Panc1 (cell line): ENCODE measurements around the gene SAMM50. TPM values are rescaled to one million over a fixed set of nuclear protein-coding genes. Genes with fewer than 3 reads are reported as not detected.

Experiments
- ATAC-seq: fragments of 200-7000 bp; cut with Tn5 transposase; 2 replicates; pipeline ENCODE4 v1.9.1; 2020; ENCODE audit warnings: mild to moderate bottlenecking, moderate library complexity
- BruUV-seq: library from RNA; stranded (reverse); fragments of 400-500 nt; replicated peaks from 2 replicates; lab custom pipeline; 2021; lab: Mats Ljungman, UMichigan
- CTCF ChIA-PET: fragments of 300-600 bp; sonication (Branson Sonifier 250); formaldehyde crosslinking; loops from one replicate; lab custom pipeline; 2022; ENCODE audit warnings: antibody characterized with exemption; lab: Charles Lee
- POLR2A ChIA-PET: fragments of 300-600 bp; sonication (Branson Sonifier 250); formaldehyde crosslinking; loops from one replicate; lab custom pipeline; 2022; ENCODE audit warnings: antibody characterized with exemption; lab: Charles Lee
- DNase-seq: peaks from one replicate; pipeline ENCODE4 v3.0.0-alpha.2; 2010; ENCODE audit warnings: low read depth, low spot score
- H3K27ac ChIP-seq: 2 replicates; pipeline ENCODE4 v1.5.1; 2011; ENCODE audit warnings: mild to moderate bottlenecking, low read length, inconsistent platforms
- H3K27me3 ChIP-seq: fragments of 200-500 bp; sonication (Bioruptor generic); 2 replicates; pipeline ENCODE4 v1.6.0; 2014; ENCODE audit warnings: low read length, inconsistent platforms; ENCODE audit not compliant: control insufficient read depth, insufficient read depth
- H3K36me3 ChIP-seq: fragments of 200-500 bp; sonication (Bioruptor generic); 2 replicates; pipeline ENCODE4 v1.5.1; 2014; ENCODE audit warnings: inconsistent platforms, mild to moderate bottlenecking, low read length, moderate library complexity; ENCODE audit not compliant: control insufficient read depth, insufficient read depth
- H3K4me1 ChIP-seq: 2 replicates; pipeline ENCODE4 v1.5.1; 2011; ENCODE audit warnings: inconsistent platforms, mild to moderate bottlenecking, low read length, moderate library complexity; ENCODE audit not compliant: control insufficient read depth, insufficient read depth
- H3K4me3 ChIP-seq, 2 experiments: 2 replicates each; pipeline ENCODE4 v1.5.1; 2011 to 2012; ENCODE audit warnings: low read depth in 2 of 2, low read length in 2 of 2, mild to moderate bottlenecking in 2 of 2, inconsistent platforms in 1 of 2, moderate library complexity in 1 of 2
- H3K9me3 ChIP-seq: fragments of 200-500 bp; sonication (Bioruptor generic); 2 replicates; pipeline ENCODE4 v1.5.1; 2014; ENCODE audit warnings: low read depth, mild to moderate bottlenecking, inconsistent platforms, low read length, moderate library complexity; ENCODE audit not compliant: control insufficient read depth, insufficient read depth
- CTCF ChIP-seq: fragments of 450-650 bp; IDR thresholded peaks from 2 replicates; pipeline ENCODE4 v1.5.1; 2017; ENCODE audit warnings: mild to moderate bottlenecking
- POLR2AphosphoS5 ChIP-seq: IDR thresholded peaks from 2 replicates; pipeline ENCODE4 v1.6.1; 2012; ENCODE audit warnings: mild to moderate bottlenecking, low read depth, low read length, moderate library complexity
- SIN3A ChIP-seq: IDR thresholded peaks from 2 replicates; pipeline ENCODE4 v1.6.1; 2012; ENCODE audit warnings: low read depth, mild to moderate bottlenecking, low read length, moderate library complexity, borderline replicate concordance; ENCODE audit not compliant: insufficient read depth
- TCF7L2 ChIP-seq: IDR thresholded peaks from 2 replicates; pipeline ENCODE4 v1.6.1; 2011; ENCODE audit warnings: mild to moderate bottlenecking, low read depth, low read length, inconsistent platforms
- in situ Hi-C: cut with HindIII; loops from 2 replicates; pipeline ENCODE4 v1.10.0; 2016; ENCODE audit warnings: low sequenced_read_pairs, low pct_unique_long_range_greater_than_20kb
- intact Hi-C: fragments of 100-400 bp; cut with micrococcal nuclease; formaldehyde crosslinking; loops from one replicate; pipeline ENCODE4 v1.10.0; 2022; ENCODE audit not compliant: unreplicated experiment
- total RNA-seq: library from RNA; stranded (reverse); gene quantifications from one replicate; pipeline ENCODE4 v1.2.1, GENCODE V29; 2021; ENCODE audit not compliant: unreplicated experiment
- TF ChIP-seq, protein P1 (sequence below), 2 experiments: IDR thresholded peaks; 2 replicates each; pipeline ENCODE4 v1.6.1; 2011 to 2012; ENCODE audit warnings: low read depth in 2 of 2, control low read depth in 1 of 2, low read length in 1 of 2, mild to moderate bottlenecking in 1 of 2, moderate library complexity in 1 of 2; ENCODE audit not compliant: insufficient read depth in 1 of 2

Gene SAMM50
- total RNA-seq, 1 experiment from 2014 or later: 40.5 TPM

DNA sequence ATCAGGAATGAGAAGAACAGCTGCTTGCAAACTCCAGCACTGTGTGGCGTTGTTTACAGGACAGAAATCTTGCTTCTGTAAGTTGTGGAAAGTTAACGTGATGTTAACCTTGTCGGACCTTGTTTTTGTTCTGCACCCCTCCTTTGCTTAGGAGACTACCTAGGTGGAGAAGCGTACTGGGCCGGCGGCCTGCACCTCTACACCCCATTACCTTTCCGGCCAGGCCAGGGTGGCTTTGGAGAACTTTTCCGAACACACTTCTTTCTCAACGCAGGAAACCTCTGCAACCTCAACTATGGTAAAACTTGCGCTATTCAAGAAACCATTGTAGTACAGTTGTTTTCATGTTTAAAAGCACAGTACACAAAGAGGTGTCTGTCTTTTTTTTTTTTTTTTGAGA, 33.7 kb downstream of the SAMM50 start:
- ChIA-PET POLR2A (no interaction called here), CTCF (interaction anchor here (0.7 kb wide), 1 partner anchor 635 kb away, joined by 5 read pairs; no protein-coding TSS in a partner anchor)
- H3K9me3 ChIP-seq: no peaks in the 10 kb centered on the region
- DNase-seq: no peak
- H3K27ac ChIP-seq: no peak overlapping the region
- intact Hi-C loops (no loop called here), in situ Hi-C loops (no loop called here)
- TF ChIP-seq, protein P1, sequence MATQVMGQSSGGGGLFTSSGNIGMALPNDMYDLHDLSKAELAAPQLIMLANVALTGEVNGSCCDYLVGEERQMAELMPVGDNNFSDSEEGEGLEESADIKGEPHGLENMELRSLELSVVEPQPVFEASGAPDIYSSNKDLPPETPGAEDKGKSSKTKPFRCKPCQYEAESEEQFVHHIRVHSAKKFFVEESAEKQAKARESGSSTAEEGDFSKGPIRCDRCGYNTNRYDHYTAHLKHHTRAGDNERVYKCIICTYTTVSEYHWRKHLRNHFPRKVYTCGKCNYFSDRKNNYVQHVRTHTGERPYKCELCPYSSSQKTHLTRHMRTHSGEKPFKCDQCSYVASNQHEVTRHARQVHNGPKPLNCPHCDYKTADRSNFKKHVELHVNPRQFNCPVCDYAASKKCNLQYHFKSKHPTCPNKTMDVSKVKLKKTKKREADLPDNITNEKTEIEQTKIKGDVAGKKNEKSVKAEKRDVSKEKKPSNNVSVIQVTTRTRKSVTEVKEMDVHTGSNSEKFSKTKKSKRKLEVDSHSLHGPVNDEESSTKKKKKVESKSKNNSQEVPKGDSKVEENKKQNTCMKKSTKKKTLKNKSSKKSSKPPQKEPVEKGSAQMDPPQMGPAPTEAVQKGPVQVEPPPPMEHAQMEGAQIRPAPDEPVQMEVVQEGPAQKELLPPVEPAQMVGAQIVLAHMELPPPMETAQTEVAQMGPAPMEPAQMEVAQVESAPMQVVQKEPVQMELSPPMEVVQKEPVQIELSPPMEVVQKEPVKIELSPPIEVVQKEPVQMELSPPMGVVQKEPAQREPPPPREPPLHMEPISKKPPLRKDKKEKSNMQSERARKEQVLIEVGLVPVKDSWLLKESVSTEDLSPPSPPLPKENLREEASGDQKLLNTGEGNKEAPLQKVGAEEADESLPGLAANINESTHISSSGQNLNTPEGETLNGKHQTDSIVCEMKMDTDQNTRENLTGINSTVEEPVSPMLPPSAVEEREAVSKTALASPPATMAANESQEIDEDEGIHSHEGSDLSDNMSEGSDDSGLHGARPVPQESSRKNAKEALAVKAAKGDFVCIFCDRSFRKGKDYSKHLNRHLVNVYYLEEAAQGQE (IDR thresholded peaks at IDR 0.05; ENCODE audit: insufficient read depth in 1 of 2, low read depth in 2 of 2, low read length in 1 of 2): no peak
- TF ChIP-seq SIN3A: no peak
- TF ChIP-seq TCF7L2: no peak
- TF ChIP-seq POLR2AphosphoS5: no peak
- no peak for TF ChIP-seq CTCF
- H3K36me3 ChIP-seq: peaks cover 7% of the 10 kb centered on the region
- H3K27me3 ChIP-seq: no peaks in the 10 kb centered on the region
- no peaks in the 10 kb centered on the region for H3K4me1 ChIP-seq
- no peak overlapping the region for H3K4me3 ChIP-seq
- ATAC-seq: no peak
- BruUV-seq: no TSS peak

DNA sequence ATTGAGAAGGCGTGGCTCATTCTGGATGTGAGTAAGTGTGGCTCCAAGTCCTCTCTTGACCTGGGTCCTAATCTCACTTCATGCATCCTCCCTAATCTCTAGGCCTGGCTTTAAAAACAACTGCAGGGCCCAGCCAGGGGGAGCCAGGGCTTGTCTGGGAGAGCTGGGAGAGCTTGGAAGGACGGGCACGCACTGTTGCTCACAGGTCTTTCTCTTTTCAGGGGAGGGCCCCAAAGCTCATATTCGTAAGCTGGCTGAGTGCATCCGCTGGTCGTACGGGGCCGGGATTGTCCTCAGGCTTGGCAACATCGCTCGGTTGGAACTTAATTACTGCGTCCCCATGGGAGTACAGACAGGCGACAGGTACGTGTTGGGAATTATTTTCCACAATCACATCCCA, 34.8 kb downstream of the SAMM50 start:
- CTCF ChIA-PET: interaction anchor here (0.6 to 1.4 kb wide), 2 partner anchors 96 to 1281 kb away, joined by 3 to 4 read pairs; no protein-coding TSS in a partner anchor
- H3K27me3 ChIP-seq: no peaks in the 10 kb centered on the region
- no peak for ATAC-seq
- POLR2A ChIA-PET: no interaction called here
- H3K4me1 ChIP-seq: no peaks in the 10 kb centered on the region
- intact Hi-C loops: loop anchor here (5.0 kb wide), 2 partner anchors 97 to 637 kb away; no protein-coding TSS in a partner anchor
- BruUV-seq: no TSS peak
- H3K27ac ChIP-seq: no peak overlapping the region
- peaks cover 7% of the 10 kb centered on the region for H3K36me3 ChIP-seq
- TF ChIP-seq SIN3A (no peak), TCF7L2 (no peak), CTCF (no peak), POLR2AphosphoS5 (no peak)
- TF ChIP-seq, protein P1 (IDR thresholded peaks at IDR 0.05; ENCODE audit: insufficient read depth in 1 of 2, low read depth in 2 of 2, low read length in 1 of 2): no peak
- H3K9me3 ChIP-seq: no peaks in the 10 kb centered on the region
- no peak for DNase-seq
- H3K4me3 ChIP-seq: no peak overlapping the region
- in situ Hi-C loops: no loop called here
